NCI-H2081 treated with DMSO at 0.1 percent for 48 hours (cell line): ENCODE results near the gene KCNIP1.

Source experiments
- DNase-seq: peaks from one replicate; lab custom pipeline; 2025; lab: John Stamatoyannopoulos, UW

The KCNIP1 gene

GRCh38 chr5:170628691-170629565 lies 125.1 kb downstream of the KCNIP1 start:
- no peak for DNase-seq

GRCh38 chr5:170629566-170630175 lies 125.9 kb downstream of the KCNIP1 start:
- no peak for DNase-seq

- DNase-seq = no peak
These were observed 126.4 kb downstream of the KCNIP1 start for GRCh38 chr5:170630226-170630625.

GRCh38 chr5:170630711-170631141 lies 126.9 kb downstream of the KCNIP1 start:
- DNase-seq = no peak

GRCh38 chr5:170631466-170632195 lies 127.8 kb downstream of the KCNIP1 start:
- no peak for DNase-seq

- DNase-seq = no peak
These were observed 128.6 kb downstream of the KCNIP1 start for GRCh38 chr5:170632266-170632984.

- no peak for DNase-seq
These were observed 129.1 kb downstream of the KCNIP1 start for GRCh38 chr5:170632985-170633234.

GRCh38 chr5:170633235-170634081 lies 129.6 kb downstream of the KCNIP1 start:
- no peak for DNase-seq

GRCh38 chr5:170634256-170634990 lies 130.6 kb downstream of the KCNIP1 start:
- no peak for DNase-seq

GRCh38 chr5:170635706-170636105 lies 131.9 kb downstream of the KCNIP1 start:
- no peak for DNase-seq

- no peak for DNase-seq
These were observed 132.4 kb downstream of the KCNIP1 start for GRCh38 chr5:170636206-170636605.

- DNase-seq = no peak
These were observed 133.1 kb downstream of the KCNIP1 start for GRCh38 chr5:170636801-170637477.

GRCh38 chr5:170638051-170638450 lies 134.2 kb downstream of the KCNIP1 start:
- no peak for DNase-seq

- DNase-seq = no peak
These were observed 134.8 kb downstream of the KCNIP1 start for GRCh38 chr5:170638454-170639220.

GRCh38 chr5:170639221-170639925 lies 135.6 kb downstream of the KCNIP1 start:
- no peak for DNase-seq

GRCh38 chr5:170640731-170641588 lies 137.1 kb downstream of the KCNIP1 start:
- no peak for DNase-seq

- no peak for DNase-seq
These were observed 137.8 kb downstream of the KCNIP1 start for GRCh38 chr5:170641589-170642031.
